Activated CD8-positive, alpha-beta T cell treated with anti-CD3 and anti-CD28 coated beads, Interleukin-2, amount 10 ng/mL, durations not matched to agents 7 days and 5 days (primary cell): ENCODE results near the gene VANGL1. TPM values are rescaled to one million over a fixed set of nuclear protein-coding genes. Genes with fewer than 3 reads are reported as not detected.

Source experiments
- ATAC-seq: fragments of 150-1000 bp; cut with Tn5 transposase; one replicate; pipeline ENCODE4 v1.10.0; 2021; ENCODE audit warnings: moderate library complexity
- CTCF ChIA-PET: fragments of 350-600 bp; sonication (Branson Sonifier 250); formaldehyde crosslinking; loops from one replicate; lab custom pipeline; 2021; ENCODE audit warnings: antibody characterized with exemption; lab: Charles Lee
- POLR2A ChIA-PET: fragments of 350-600 bp; sonication (Branson Sonifier 250); formaldehyde crosslinking; loops from one replicate; lab custom pipeline; 2021; ENCODE audit warnings: antibody characterized with exemption; lab: Charles Lee
- DNase-seq: peaks from one replicate; pipeline ENCODE4 v3.0.0-alpha.2; 2020
- H3K27ac Mint-ChIP-seq: one replicate; pipeline ENCODE4 v1.8.0; 2021; ENCODE audit warnings: mild to moderate bottlenecking, mixed read lengths
- H3K27me3 Mint-ChIP-seq: one replicate; pipeline ENCODE4 v1.8.0; 2021; ENCODE audit warnings: low read depth, mixed read lengths
- H3K36me3 Mint-ChIP-seq: one replicate; pipeline ENCODE4 v1.8.0; 2021; ENCODE audit warnings: low read depth, mixed read lengths
- H3K4me1 Mint-ChIP-seq: one replicate; pipeline ENCODE4 v1.8.0; 2021; ENCODE audit warnings: low read depth, mixed read lengths
- H3K4me3 Mint-ChIP-seq: one replicate; pipeline ENCODE4 v1.8.0; 2021; ENCODE audit warnings: mild to moderate bottlenecking, mixed read lengths
- H3K9me3 Mint-ChIP-seq: one replicate; pipeline ENCODE4 v1.8.0; 2022; ENCODE audit warnings: mixed read lengths; ENCODE audit not compliant: insufficient read depth
- total RNA-seq, 2 experiments: library from RNA; stranded (reverse); gene quantifications; one replicate each; pipeline ENCODE4 v1.2.3, GENCODE V29; 2021

VANGL1 gene
- total RNA-seq, 2 experiments from 2014 or later: 14.1 to 14.8 TPM

DNA sequence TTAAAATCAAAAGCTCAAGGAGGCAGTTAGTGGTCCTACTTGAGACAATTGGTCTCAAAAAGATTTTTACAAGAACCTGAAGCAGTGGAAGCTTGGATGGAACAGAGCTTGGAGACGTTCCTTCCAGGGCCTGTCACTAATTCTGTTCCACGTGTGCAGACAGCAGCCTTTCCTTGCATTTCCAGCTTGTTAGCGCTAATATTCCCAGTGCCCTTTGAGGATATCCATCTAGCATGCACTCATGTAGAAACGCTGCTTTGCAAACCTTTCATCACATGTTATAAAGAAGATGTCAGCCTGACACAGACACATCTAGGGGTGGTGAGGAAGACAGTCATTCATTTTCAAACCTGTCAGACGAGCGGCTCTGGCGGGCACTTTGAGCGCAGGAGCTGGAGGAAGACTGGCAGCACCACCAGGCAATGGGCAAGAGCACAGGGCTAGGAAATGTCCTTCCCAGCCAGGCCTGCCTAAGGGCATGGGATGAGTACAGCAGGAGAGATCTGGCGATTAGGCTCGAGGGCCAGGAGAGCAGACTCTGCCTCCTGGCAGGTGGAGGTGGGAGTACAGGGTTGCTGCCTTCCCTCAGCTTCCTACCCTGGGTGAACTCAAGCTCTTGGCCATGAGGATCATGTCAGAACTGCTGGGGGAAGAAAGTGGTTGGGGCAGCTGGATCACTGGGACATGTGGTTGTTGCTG lies 71.3 kb downstream of the VANGL1 start:
- H3K9me3 Mint-ChIP-seq: no peaks in the 10 kb centered on the region
- no peaks in the 10 kb centered on the region for H3K36me3 Mint-ChIP-seq
- H3K4me1 Mint-ChIP-seq: no peaks in the 10 kb centered on the region
- ChIA-PET POLR2A (no interaction called here), CTCF (interaction anchor here (0.8 to 1.4 kb wide), 3 partner anchors 12 to 104 kb away, joined by 3 to 4 read pairs (median 3); no protein-coding TSS in a partner anchor)
- ATAC-seq: no peak
- no peak overlapping the region for H3K27ac Mint-ChIP-seq
- no peak for DNase-seq
- H3K27me3 Mint-ChIP-seq: peaks cover 11% of the 10 kb centered on the region
- no peak overlapping the region for H3K4me3 Mint-ChIP-seq

DNA sequence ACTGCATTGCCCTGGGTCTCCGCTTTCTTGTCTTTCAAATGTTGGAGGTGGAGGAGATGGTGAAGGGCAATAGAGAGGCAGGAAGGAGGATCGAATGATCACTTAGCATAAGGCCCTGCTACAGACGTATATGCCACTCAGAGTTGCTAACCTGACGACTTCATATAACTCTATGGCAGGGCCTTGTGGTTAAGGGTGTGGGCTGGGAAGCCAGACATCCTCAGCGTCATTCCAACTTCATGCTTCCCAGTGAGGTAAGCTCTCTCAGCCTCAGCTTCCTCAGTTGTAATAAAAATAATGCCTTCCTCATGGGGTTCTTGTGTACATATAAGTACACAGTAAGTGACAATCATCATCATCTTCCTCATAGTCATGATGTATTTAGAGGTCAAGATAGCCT lies 72.1 kb downstream of the VANGL1 start:
- no peak overlapping the region for H3K27ac Mint-ChIP-seq
- H3K9me3 Mint-ChIP-seq: no peaks in the 10 kb centered on the region
- H3K4me1 Mint-ChIP-seq: no peaks in the 10 kb centered on the region
- H3K4me3 Mint-ChIP-seq: no peak overlapping the region
- peaks cover 8% of the 10 kb centered on the region for H3K27me3 Mint-ChIP-seq
- ChIA-PET CTCF (interaction anchor here (0.8 to 1.4 kb wide), 3 partner anchors 13 to 306 kb away, joined by 3 to 4 read pairs (median 3); no protein-coding TSS in a partner anchor), POLR2A (no interaction called here)
- ATAC-seq: no peak
- no peaks in the 10 kb centered on the region for H3K36me3 Mint-ChIP-seq
- DNase-seq: no peak

DNA sequence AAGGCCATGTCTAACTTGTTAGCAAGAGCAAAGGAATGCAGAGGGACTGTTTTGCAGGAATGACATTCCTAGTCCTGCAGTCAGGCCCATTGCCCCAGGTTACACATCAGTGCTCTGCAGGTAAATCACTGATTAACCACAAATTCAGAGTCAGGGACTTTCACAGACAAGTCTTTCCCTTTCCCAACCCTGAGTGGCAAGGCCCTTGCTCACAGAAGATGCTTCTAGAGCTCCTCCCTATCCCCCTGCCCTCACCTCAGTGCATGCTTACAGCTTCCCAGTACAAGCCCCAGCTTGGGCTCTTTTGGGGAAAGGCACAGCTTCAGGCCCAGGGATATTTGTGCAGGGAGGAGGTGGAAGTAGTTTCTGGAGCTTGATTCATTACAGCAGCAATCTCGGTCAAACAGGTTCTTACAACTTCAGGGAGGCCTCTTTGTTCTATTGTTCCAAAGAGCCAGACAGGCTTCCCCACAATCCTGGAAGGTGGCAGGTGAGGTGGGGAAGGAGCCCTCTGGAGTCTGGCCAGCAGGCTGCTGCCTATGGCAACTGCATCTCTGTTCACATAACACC lies 72.9 kb downstream of the VANGL1 start:
- Mint-ChIP-seq H3K36me3 (no peaks in the 10 kb centered on the region), H3K4me1 (no peaks in the 10 kb centered on the region), H3K4me3 (no peak overlapping the region), H3K27ac (no peak overlapping the region), H3K27me3 (peaks cover 2% of the 10 kb centered on the region), H3K9me3 (no peaks in the 10 kb centered on the region)
- no peak for DNase-seq
- ChIA-PET POLR2A (no interaction called here), CTCF (interaction anchor here (1.4 kb wide), 1 partner anchor 305 kb away, joined by 3 read pairs; no protein-coding TSS in a partner anchor)
- no peak for ATAC-seq

DNA sequence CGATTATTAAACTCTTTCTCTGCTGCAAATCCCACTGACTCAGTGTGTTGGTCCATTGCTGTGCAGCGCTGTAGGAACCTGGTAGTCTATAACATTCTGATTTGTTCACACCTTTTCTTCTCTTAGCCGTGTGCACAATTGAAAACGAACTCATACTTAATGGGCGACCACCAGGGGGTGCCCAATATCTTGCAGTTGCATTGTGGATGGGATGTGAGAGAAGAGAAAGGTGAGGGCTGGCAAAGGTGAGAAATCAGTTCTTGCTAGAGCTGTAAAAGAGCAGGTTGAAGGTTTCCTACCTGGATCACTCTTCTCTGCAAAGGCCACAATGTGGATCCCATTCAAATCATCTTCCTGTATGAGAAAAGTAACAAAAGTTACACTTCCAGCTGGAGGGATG lies 75.8 kb downstream of the VANGL1 start:
- Mint-ChIP-seq H3K4me3 (no peak overlapping the region), H3K36me3 (no peaks in the 10 kb centered on the region), H3K4me1 (no peaks in the 10 kb centered on the region), H3K27ac (no peak overlapping the region), H3K9me3 (no peaks in the 10 kb centered on the region), H3K27me3 (peaks cover 2% of the 10 kb centered on the region)
- ChIA-PET CTCF (interaction anchor here (0.7 to 4.0 kb wide), 8 partner anchors 11 to 303 kb away, joined by 3 to 22 read pairs (median 5); no protein-coding TSS in a partner anchor), POLR2A (no interaction called here)
- DNase-seq (peak; percentile 44), ATAC-seq (no peak)

DNA sequence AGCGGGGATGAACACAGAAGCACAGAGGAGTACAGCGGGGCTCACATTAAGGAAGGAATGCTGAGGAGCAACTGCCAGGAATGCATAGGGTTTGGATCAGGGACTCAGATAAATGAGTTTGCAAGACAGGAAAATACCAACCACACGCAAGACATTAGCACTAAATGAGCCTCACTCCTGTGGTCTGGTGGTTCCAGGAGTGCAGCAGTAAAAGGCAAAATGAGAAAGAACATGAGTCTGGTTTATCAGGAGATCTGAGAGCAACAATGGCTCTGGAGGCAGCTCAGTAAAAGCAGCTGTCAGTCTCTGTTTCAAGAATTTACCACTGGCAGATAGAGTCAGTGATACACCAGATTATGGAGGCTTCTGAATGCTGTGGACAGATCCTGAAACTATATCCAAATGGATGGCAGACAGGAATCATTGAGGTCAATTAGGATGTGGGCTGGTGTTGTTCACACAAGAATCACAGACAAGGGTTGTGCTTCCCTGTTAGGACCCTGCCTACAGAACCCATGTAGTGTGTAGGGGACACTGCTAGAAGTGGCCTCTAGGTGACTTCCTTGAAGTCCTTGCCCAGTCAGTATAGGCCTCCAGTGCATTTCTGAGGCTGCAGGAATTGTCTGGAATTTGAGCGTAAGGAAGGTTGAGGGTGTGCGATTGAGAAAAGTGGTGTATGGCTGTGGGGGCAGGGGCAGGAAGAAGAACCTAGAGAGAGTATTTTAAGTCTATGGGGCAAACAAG lies 76.4 kb downstream of the VANGL1 start:
- Mint-ChIP-seq H3K9me3 (no peaks in the 10 kb centered on the region), H3K36me3 (no peaks in the 10 kb centered on the region), H3K4me3 (no peak overlapping the region), H3K4me1 (no peaks in the 10 kb centered on the region), H3K27me3 (peaks cover 2% of the 10 kb centered on the region), H3K27ac (no peak overlapping the region)
- DNase-seq: no peak
- ATAC-seq: no peak
- POLR2A ChIA-PET: no interaction called here
- CTCF ChIA-PET: interaction anchor here (0.7 to 4.0 kb wide), 7 partner anchors 11 to 263 kb away, joined by 3 to 22 read pairs (median 5); no protein-coding TSS in a partner anchor

DNA sequence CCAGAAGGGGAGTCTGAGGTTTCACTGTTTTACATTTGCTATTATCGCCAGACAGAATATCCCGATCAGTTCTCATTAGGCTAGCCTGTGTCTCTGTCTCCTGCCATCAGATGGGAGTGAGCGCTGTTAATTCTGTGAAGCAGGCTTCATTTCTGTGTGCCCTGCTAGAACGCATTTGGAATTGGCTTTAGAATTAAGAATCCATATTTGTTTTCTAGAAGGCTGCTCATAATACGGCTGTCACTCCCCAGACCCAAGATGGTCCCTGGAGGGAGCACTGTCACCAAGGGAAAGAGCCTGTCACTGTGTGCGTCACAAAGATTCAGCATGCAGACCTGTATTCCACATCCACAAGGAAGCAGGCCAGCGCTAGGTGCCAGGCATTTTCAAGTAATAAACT lies 77.5 kb downstream of the VANGL1 start:
- H3K27me3 Mint-ChIP-seq: peaks cover 2% of the 10 kb centered on the region
- no peaks in the 10 kb centered on the region for H3K9me3 Mint-ChIP-seq
- H3K27ac Mint-ChIP-seq: no peak overlapping the region
- no peaks in the 10 kb centered on the region for H3K4me1 Mint-ChIP-seq
- H3K4me3 Mint-ChIP-seq: no peak overlapping the region
- ATAC-seq (no peak), DNase-seq (no peak)
- ChIA-PET POLR2A (no interaction called here), CTCF (interaction anchor here (1.0 to 4.0 kb wide), 4 partner anchors 12 to 52 kb away, joined by 3 to 22 read pairs (median 8); no protein-coding TSS in a partner anchor)
- H3K36me3 Mint-ChIP-seq: no peaks in the 10 kb centered on the region

DNA sequence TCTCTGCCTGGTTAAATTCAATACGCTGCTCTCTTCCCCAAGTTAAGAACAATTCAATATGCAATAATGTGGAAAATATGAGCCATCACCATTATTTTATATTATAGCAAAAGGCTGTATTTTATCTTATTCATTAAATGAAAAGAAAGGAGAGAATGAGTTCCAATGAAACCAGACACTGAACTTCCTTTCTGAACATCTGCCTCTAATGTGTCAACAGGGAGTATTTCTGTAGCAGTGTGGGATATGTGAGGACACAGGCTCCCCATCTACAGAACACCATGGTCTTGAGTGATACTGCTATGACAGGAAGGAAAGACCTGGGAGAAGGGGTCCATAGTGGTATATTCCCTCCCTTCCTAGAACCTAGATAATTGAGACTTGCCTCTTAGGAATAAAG lies 80.5 kb downstream of the VANGL1 start:
- CTCF ChIA-PET: no interaction called here
- Mint-ChIP-seq H3K4me1 (no peaks in the 10 kb centered on the region), H3K4me3 (no peak overlapping the region), H3K27me3 (peaks cover 4% of the 10 kb centered on the region), H3K27ac (no peak overlapping the region), H3K36me3 (no peaks in the 10 kb centered on the region), H3K9me3 (no peaks in the 10 kb centered on the region)
- no peak for DNase-seq
- no peak for ATAC-seq
- POLR2A ChIA-PET: no interaction called here

DNA sequence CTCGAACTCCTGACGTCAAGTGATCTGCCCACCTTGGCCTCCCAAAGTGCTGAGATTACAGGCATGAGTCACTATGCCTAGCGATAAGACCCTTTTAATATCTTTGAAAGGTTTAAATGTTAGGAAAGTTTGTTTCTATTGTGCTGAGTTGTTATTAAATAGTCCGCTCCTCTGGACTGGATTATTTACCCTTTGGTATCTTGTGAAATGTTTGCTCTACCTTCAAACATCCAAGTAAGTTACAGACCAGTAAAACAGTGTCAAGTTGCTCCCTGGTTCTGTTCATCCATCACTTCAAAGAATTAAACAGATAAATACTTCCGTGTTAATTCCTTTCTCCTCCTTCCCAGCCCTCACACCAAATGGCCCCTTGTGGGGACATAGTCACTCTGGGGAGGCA lies 82.0 kb downstream of the VANGL1 start:
- no peak for ATAC-seq
- CTCF ChIA-PET: no interaction called here
- POLR2A ChIA-PET: no interaction called here

DNA sequence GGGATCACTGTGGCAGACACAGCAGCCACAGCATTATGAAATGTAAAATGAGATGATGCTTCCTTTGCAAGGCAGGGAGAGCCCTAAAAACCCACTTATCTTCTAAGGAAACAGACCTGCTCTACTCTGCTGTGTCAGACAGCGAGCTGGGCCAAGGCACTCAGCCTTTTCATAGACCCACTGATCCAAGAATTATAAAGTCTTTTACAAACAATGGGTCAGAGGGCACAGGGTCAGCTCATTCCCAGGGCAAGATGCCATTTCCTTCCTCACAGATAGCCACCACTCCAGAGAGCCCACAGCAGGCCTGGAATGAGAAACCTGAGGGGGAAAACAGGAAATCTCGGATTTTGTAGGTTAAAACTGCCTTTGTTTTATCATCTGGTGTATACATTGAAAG lies 83.8 kb downstream of the VANGL1 start:
- ATAC-seq (no peak), DNase-seq (no peak)
- Mint-ChIP-seq H3K4me1 (no peaks in the 10 kb centered on the region), H3K9me3 (no peaks in the 10 kb centered on the region), H3K4me3 (no peak overlapping the region), H3K27ac (no peak overlapping the region), H3K27me3 (peaks cover 2% of the 10 kb centered on the region), H3K36me3 (no peaks in the 10 kb centered on the region)
- ChIA-PET CTCF (no interaction called here), POLR2A (no interaction called here)

More for the DNA sequence above, 82.0 kb downstream of the VANGL1 start:
- no peak overlapping the region for H3K4me3 Mint-ChIP-seq
- H3K27me3 Mint-ChIP-seq: peaks cover 2% of the 10 kb centered on the region
- no peak for DNase-seq
- no peak overlapping the region for H3K27ac Mint-ChIP-seq
- no peaks in the 10 kb centered on the region for H3K4me1 Mint-ChIP-seq
- H3K9me3 Mint-ChIP-seq: no peaks in the 10 kb centered on the region
- H3K36me3 Mint-ChIP-seq: no peaks in the 10 kb centered on the region

DNA sequence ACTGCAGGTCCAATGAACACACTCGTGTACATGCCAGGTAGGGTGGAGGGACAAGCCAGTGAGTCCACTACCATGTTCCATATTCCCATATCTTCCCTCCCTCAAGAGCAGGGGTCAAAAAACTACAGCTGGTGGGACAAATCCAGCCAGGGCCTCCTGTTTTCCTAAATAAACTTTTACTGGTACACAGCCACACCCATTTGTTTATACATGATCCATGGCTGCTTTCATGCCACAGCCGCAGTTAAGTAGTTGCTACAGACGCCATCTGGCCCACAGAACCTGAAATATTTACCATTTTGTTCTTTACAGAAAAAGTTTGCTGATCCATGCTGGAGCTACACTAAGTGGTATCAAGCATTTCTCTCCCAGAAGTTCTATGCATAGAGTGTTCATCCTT lies 84.4 kb downstream of the VANGL1 start:
- ChIA-PET CTCF (no interaction called here), POLR2A (no interaction called here)
- no peak overlapping the region for H3K4me3 Mint-ChIP-seq
- no peak overlapping the region for H3K27ac Mint-ChIP-seq
- H3K4me1 Mint-ChIP-seq: no peaks in the 10 kb centered on the region
- no peaks in the 10 kb centered on the region for H3K9me3 Mint-ChIP-seq
- H3K36me3 Mint-ChIP-seq: no peaks in the 10 kb centered on the region
- peaks cover 2% of the 10 kb centered on the region for H3K27me3 Mint-ChIP-seq
- no peak for ATAC-seq
- no peak for DNase-seq

DNA sequence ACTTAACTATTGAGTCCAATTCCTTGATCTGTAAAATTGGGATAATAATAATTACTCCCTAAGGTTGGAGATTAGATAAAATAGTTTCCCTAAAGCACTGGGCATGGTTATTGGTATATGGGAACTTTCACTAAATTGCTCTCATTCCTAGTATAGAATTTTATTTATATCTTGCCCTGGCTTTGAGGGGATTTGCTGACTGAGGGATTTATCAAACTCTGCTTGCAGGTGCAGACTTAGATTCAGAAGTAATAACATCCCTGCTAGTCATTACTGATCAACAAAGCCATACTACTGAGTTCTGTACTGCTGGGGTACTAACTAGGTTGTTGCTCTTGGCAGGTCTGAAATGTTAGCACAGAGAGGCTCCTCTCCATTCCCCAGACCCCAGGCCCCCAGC lies 84.8 kb downstream of the VANGL1 start:
- H3K9me3 Mint-ChIP-seq: no peaks in the 10 kb centered on the region
- H3K27me3 Mint-ChIP-seq: peaks cover 2% of the 10 kb centered on the region
- no peaks in the 10 kb centered on the region for H3K4me1 Mint-ChIP-seq
- POLR2A ChIA-PET: no interaction called here
- ATAC-seq (no peak), DNase-seq (no peak)
- CTCF ChIA-PET: no interaction called here
- no peak overlapping the region for H3K27ac Mint-ChIP-seq
- H3K4me3 Mint-ChIP-seq: no peak overlapping the region
- H3K36me3 Mint-ChIP-seq: no peaks in the 10 kb centered on the region
